Activated B cell treated with CpG ODN at 0.5 μM for 24 hours (primary cell): ENCODE results near the gene SOX6. TPM values are rescaled to one million over a fixed set of nuclear protein-coding genes. Genes with fewer than 3 reads are reported as not detected.

Experiments
- ATAC-seq: fragments of 200-7000 bp; cut with Tn5 transposase; one replicate; pipeline ENCODE4 v1.10.0; 2021; ENCODE audit warnings: low read depth, mild to moderate bottlenecking, moderate library complexity
- CTCF ChIA-PET: fragments of 350-600 bp; sonication (Branson Sonifier 250); formaldehyde crosslinking; loops from one replicate; lab custom pipeline; 2021; ENCODE audit warnings: antibody characterized with exemption; lab: Charles Lee
- POLR2A ChIA-PET: fragments of 350-600 bp; sonication (Branson Sonifier 250); formaldehyde crosslinking; loops from one replicate; lab custom pipeline; 2021; ENCODE audit warnings: antibody characterized with exemption; lab: Charles Lee
- DNase-seq: peaks from one replicate; pipeline ENCODE4 v3.0.0; 2022
- H3K27ac Mint-ChIP-seq: one replicate; pipeline ENCODE4 v1.8.0; 2020; ENCODE audit warnings: mixed read lengths
- H3K27me3 Mint-ChIP-seq: one replicate; pipeline ENCODE4 v1.8.0; 2021; ENCODE audit warnings: mixed read lengths
- H3K36me3 Mint-ChIP-seq: one replicate; pipeline ENCODE4 v1.8.0; 2021; ENCODE audit warnings: low read depth, mixed read lengths
- H3K4me1 Mint-ChIP-seq: one replicate; pipeline ENCODE4 v1.8.0; 2021; ENCODE audit warnings: mixed read lengths
- H3K4me3 Mint-ChIP-seq: one replicate; pipeline ENCODE4 v1.8.0; 2020; ENCODE audit warnings: mild to moderate bottlenecking, mixed read lengths
- H3K9me3 Mint-ChIP-seq: one replicate; pipeline ENCODE4 v1.8.0; 2020; ENCODE audit warnings: mixed read lengths
- CTCF ChIP-seq: fragments of 200-600 bp; IDR thresholded peaks from one replicate; pipeline ENCODE4 v1.8.0; 2022; ENCODE audit warnings: antibody characterized with exemption, mild to moderate bottlenecking
- intact Hi-C: fragments of 100-400 bp; cut with micrococcal nuclease; formaldehyde crosslinking; loops from one replicate; pipeline ENCODE4 v1.15.1; 2024
- total RNA-seq: library from RNA; stranded (reverse); gene quantifications from 2 replicates; pipeline ENCODE4 v1.2.3, GENCODE V29; 2022

The SOX6 gene
- total RNA-seq, 1 donor from 2014 or later: not detected

- POLR2A ChIA-PET: no interaction called here
- Mint-ChIP-seq H3K4me3 (no peak overlapping the region), H3K9me3 (no peaks in the 10 kb centered on the region), H3K36me3 (no peaks in the 10 kb centered on the region), H3K4me1 (no peaks in the 10 kb centered on the region), H3K27me3 (peaks cover 1% of the 10 kb centered on the region), H3K27ac (no peak overlapping the region)
- no peak for TF ChIP-seq CTCF
- intact Hi-C loops: no loop called here
- ATAC-seq: no peak
- CTCF ChIA-PET: no interaction called here
- DNase-seq: no peak
These were observed 327.9 kb downstream of the SOX6 start for GRCh38 chr11:16028419-16028818.

- ChIA-PET CTCF (no interaction called here), POLR2A (no interaction called here)
- H3K4me3 Mint-ChIP-seq: no peak overlapping the region
- DNase-seq (no peak), ATAC-seq (no peak)
- TF ChIP-seq CTCF: no peak
- H3K36me3 Mint-ChIP-seq: no peaks in the 10 kb centered on the region
- no peaks in the 10 kb centered on the region for H3K9me3 Mint-ChIP-seq
- H3K4me1 Mint-ChIP-seq: no peaks in the 10 kb centered on the region
- H3K27me3 Mint-ChIP-seq: peaks cover 1% of the 10 kb centered on the region
- no peak overlapping the region for H3K27ac Mint-ChIP-seq
- intact Hi-C loops: no loop called here
These were observed 328.7 kb downstream of the SOX6 start for GRCh38 chr11:16027621-16028020.

GRCh38 chr11:16026849-16027248 is 329.5 kb downstream of the SOX6 start:
- DNase-seq (no peak), ATAC-seq (no peak)
- CTCF ChIA-PET: no interaction called here
- no peak overlapping the region for H3K27ac Mint-ChIP-seq
- no peaks in the 10 kb centered on the region for H3K4me1 Mint-ChIP-seq
- no peak for TF ChIP-seq CTCF
- H3K4me3 Mint-ChIP-seq: no peak overlapping the region
- H3K9me3 Mint-ChIP-seq: no peaks in the 10 kb centered on the region
- POLR2A ChIA-PET: no interaction called here
- peaks cover 1% of the 10 kb centered on the region for H3K27me3 Mint-ChIP-seq
- H3K36me3 Mint-ChIP-seq: no peaks in the 10 kb centered on the region
- intact Hi-C loops: no loop called here

GRCh38 chr11:16018931-16019330 is 337.4 kb downstream of the SOX6 start:
- CTCF ChIA-PET: interaction anchor here (0.6 kb wide), 1 partner anchor 373 kb away, joined by 3 read pairs; no protein-coding TSS in a partner anchor
- intact Hi-C loops: no loop called here

GRCh38 chr11:16016468-16016829 is 339.9 kb downstream of the SOX6 start:
- Mint-ChIP-seq H3K4me1 (no peaks in the 10 kb centered on the region), H3K36me3 (no peaks in the 10 kb centered on the region), H3K9me3 (no peaks in the 10 kb centered on the region), H3K27me3 (no peaks in the 10 kb centered on the region), H3K4me3 (no peak overlapping the region), H3K27ac (no peak overlapping the region)
- ATAC-seq (no peak), DNase-seq (no peak)
- ChIA-PET CTCF (no interaction called here), POLR2A (no interaction called here)
- intact Hi-C loops: no loop called here
- no peak for TF ChIP-seq CTCF

More at GRCh38 chr11:16018931-16019330, 337.4 kb downstream of the SOX6 start:
- no peak for ATAC-seq
- H3K27ac Mint-ChIP-seq: no peak overlapping the region
- no peak for TF ChIP-seq CTCF
- POLR2A ChIA-PET: no interaction called here
- no peaks in the 10 kb centered on the region for H3K9me3 Mint-ChIP-seq
- H3K27me3 Mint-ChIP-seq: no peaks in the 10 kb centered on the region
- H3K4me3 Mint-ChIP-seq: no peak overlapping the region
- H3K36me3 Mint-ChIP-seq: no peaks in the 10 kb centered on the region
- H3K4me1 Mint-ChIP-seq: no peaks in the 10 kb centered on the region
- no peak for DNase-seq
